GM12878 (cell line): ENCODE measurements around the gene PCK1. TPM values are rescaled to one million over a fixed set of nuclear protein-coding genes. Genes with fewer than 3 reads are reported as not detected.

Experiments
- ATAC-seq: fragments of 200-7000 bp; cut with Tn5 transposase; 3 replicates; pipeline ENCODE4 v1.9.1; 2020; ENCODE audit warnings: mild to moderate bottlenecking, moderate library complexity
- BruUV-seq: library from RNA; stranded (reverse); fragments of 400-500 nt; replicated peaks from 2 replicates; lab custom pipeline; 2021; lab: Mats Ljungman, UMichigan
- CTCF ChIA-PET: fragments of 300-600 bp; sonication (Branson Sonifier 250); formaldehyde crosslinking; extraction: SDS; loops from one replicate; lab custom pipeline; 2021; ENCODE audit warnings: inconsistent platforms; lab: Yijun Ruan, JAX
- POLR2A ChIA-PET: fragments of 350-600 bp; formaldehyde crosslinking; extraction: SDS; loops from one replicate; lab custom pipeline; 2021; ENCODE audit warnings: inconsistent platforms; lab: Charles Lee
- RAD21 ChIA-PET: fragments of 300-600 bp; sonication (Branson Sonifier 250); formaldehyde crosslinking; loops from one replicate; lab custom pipeline; 2023; ENCODE audit warnings: antibody characterized with exemption; ENCODE audit not compliant: unreplicated experiment; lab: Charles Lee
- SMC1A ChIA-PET: fragments of 300-600 bp; sonication (Branson Sonifier 250); formaldehyde crosslinking; loops from one replicate; lab custom pipeline; 2023; ENCODE audit not compliant: unreplicated experiment, uncharacterized antibody; lab: Charles Lee
- DNase-seq: peaks from one replicate; pipeline ENCODE4 v3.0.0-alpha.2; 2011; ENCODE audit warnings: low read depth, low spot score
- FAIRE-seq: peaks from 3 replicates; lab custom pipeline; 2011; peaks lifted over from hg19 to GRCh38; lab: Jason Lieb, UNC
- H2AFZ ChIP-seq: 2 replicates; pipeline ENCODE4 v1.6.0; 2011; ENCODE audit warnings: low read depth, low read length, control low read depth; ENCODE audit not compliant: control insufficient read depth
- H3K27ac ChIP-seq: 2 replicates; pipeline ENCODE4 v1.5.1; 2011; ENCODE audit warnings: control low read depth; ENCODE audit not compliant: control insufficient read depth, insufficient read depth
- H3K27me3 ChIP-seq, 2 experiments: replicated peaks in 1 of 2; 2 replicates each; pipeline versions ENCODE4 v1.6.0 to v1.6.1; 2011; ENCODE audit warnings: low read length in 1 of 2; ENCODE audit not compliant: control insufficient read depth in 2 of 2, insufficient read depth in 2 of 2
- H3K36me3 ChIP-seq, 2 experiments: 2 replicates each; pipeline ENCODE4 v1.5.1; 2011; ENCODE audit warnings: low read length in 1 of 2; ENCODE audit not compliant: control insufficient read depth in 2 of 2, insufficient read depth in 2 of 2
- H3K4me1 ChIP-seq: 2 replicates; pipeline ENCODE4 v1.6.1; 2011; ENCODE audit warnings: mild to moderate bottlenecking, low read length, moderate library complexity, mixed read lengths; ENCODE audit not compliant: control insufficient read depth, insufficient read depth
- H3K4me2 ChIP-seq: 2 replicates; pipeline ENCODE4 v1.6.0; 2011; ENCODE audit warnings: control low read depth; ENCODE audit not compliant: control insufficient read depth, insufficient read depth
- H3K4me3 ChIP-seq: fragments of 200-600 bp; sonication (generic); 2 replicates; pipeline ENCODE4 v1.5.1; 2016
- H3K79me2 ChIP-seq: 2 replicates; pipeline ENCODE4 v1.6.0; 2011; ENCODE audit warnings: low read length; ENCODE audit not compliant: control insufficient read depth, insufficient read depth
- H3K9ac ChIP-seq: 2 replicates; pipeline ENCODE4 v1.8.0; 2011; ENCODE audit warnings: low read length, control low read depth, mixed read lengths; ENCODE audit not compliant: control insufficient read depth, insufficient read depth
- H3K9me3 ChIP-seq: replicated peaks from 3 replicates; pipeline ENCODE4 v1.5.1; 2011; ENCODE audit warnings: mild to moderate bottlenecking, low read length; ENCODE audit not compliant: control insufficient read depth, insufficient read depth
- H4K20me1 ChIP-seq: 2 replicates; pipeline ENCODE4 v1.6.0; 2011; ENCODE audit not compliant: control insufficient read depth, insufficient read depth
- BCLAF1 ChIP-seq: fragments of 450-650 bp; IDR thresholded peaks from 2 replicates; pipeline ENCODE4 v1.6.1; 2017; ENCODE audit warnings: antibody characterized with exemption, mild to moderate bottlenecking, moderate library complexity
- HDAC6 ChIP-seq: fragments of 200-600 bp; sonication (generic); IDR thresholded peaks from one replicate; pipeline ENCODE4 v1.8.0; 2017; ENCODE audit warnings: antibody characterized with exemption; ENCODE audit not compliant: unreplicated experiment
- MXI1 ChIP-seq: fragments of 150-350 bp; IDR thresholded peaks from 2 replicates; pipeline ENCODE4 v1.6.1; 2011; ENCODE audit warnings: low read depth, mild to moderate bottlenecking, inconsistent platforms, low read length, improper control_type of control experiment
- NFYB ChIP-seq: IDR thresholded peaks from 2 replicates; pipeline ENCODE4 v1.6.1; 2011; ENCODE audit warnings: low read depth, mild to moderate bottlenecking, low read length, improper control_type of control experiment, moderate library complexity; ENCODE audit not compliant: insufficient read depth
- POLR2AphosphoS2 ChIP-seq: IDR thresholded peaks from 2 replicates; pipeline ENCODE4 v1.6.1; 2011; ENCODE audit warnings: low read depth, mild to moderate bottlenecking, low read length, improper control_type of control experiment, moderate library complexity
- SIN3A ChIP-seq: IDR thresholded peaks from 2 replicates; pipeline ENCODE4 v1.6.1; 2012; ENCODE audit warnings: low read depth, low read length, improper control_type of control experiment
- SKIL ChIP-seq: fragments of 450-650 bp; IDR thresholded peaks from 2 replicates; pipeline ENCODE4 v1.6.1; 2017; ENCODE audit warnings: mild to moderate bottlenecking, low read depth, inconsistent platforms; ENCODE audit not compliant: poor library complexity, severe bottlenecking
- SRF ChIP-seq, 2 experiments: IDR thresholded peaks; 2 replicates each; pipeline ENCODE4 v1.6.1; 2011; ENCODE audit warnings: low read depth in 2 of 2, low read length in 2 of 2, mild to moderate bottlenecking in 1 of 2, moderate library complexity in 1 of 2
- STAT3 ChIP-seq: IDR thresholded peaks from 2 replicates; pipeline ENCODE4 v1.6.1; 2011; ENCODE audit warnings: low read depth, low read length, improper control_type of control experiment
- TCF12 ChIP-seq: IDR thresholded peaks from 2 replicates; pipeline ENCODE4 v1.6.1; 2011; ENCODE audit warnings: low read depth, mild to moderate bottlenecking, low read length
- WGBS: methylation state at CpG from one replicate; pipeline ENCODE4 v1.1.6; 2016; ENCODE audit warnings: low lambda C conversion rate; ENCODE audit not compliant: insufficient replicate concordance, insufficient coverage; ENCODE audit errors: missing lambda C conversion rate; 5-methylcytosine and 5-hydroxymethylcytosine counted together
- in situ Hi-C: fragments of 300-500 bp; cut with MboI; formaldehyde crosslinking; loops from 9 replicates; pipeline ENCODE4 v1.14.3; 2018; ENCODE audit warnings: mixed read lengths
- intact Hi-C: fragments of 100-400 bp; cut with micrococcal nuclease; formaldehyde crosslinking; loops from one replicate; pipeline ENCODE4 v1.14.2; 2022; ENCODE audit not compliant: unreplicated experiment
- polyA plus RNA-seq, 11 experiments: library from polyadenylated mRNA; depleted of rRNA in 4 of 11; unstranded in 6 of 11; stranded (reverse) in 5 of 11; fragments of >200 nt; fragmentation: Nextera tagmentation in 4 of 11; fragmentation: Illumina TruSeq in 1 of 11; extraction: Ambion mirVana in 4 of 11; extraction: Trizol in 1 of 11; gene quantifications; 1 replicate in 1 of 11; 2 replicates in 10 of 11; pipeline versions ENCODE4 v1.2.1 to v1.2.3, GENCODE V29; 2011 to 2016; ENCODE audit warnings: inconsistent platforms in 2 of 11, missing spikeins in 2 of 11, low read depth in 1 of 11
- total RNA-seq, 4 experiments: library from RNA; depleted of rRNA in 3 of 4; stranded (reverse); fragments of >200 nt in 3 of 4; fragmentation: Illumina TruSeq in 1 of 4; extraction: Trizol in 1 of 4; gene quantifications; 2 replicates each; pipeline versions ENCODE4 v1.2.1 to v1.2.3, GENCODE V29; 2013 to 2021

PCK1 gene
- total and polyA plus RNA-seq, 10 of the 15 experiments (the other 5 are each of a cell fraction or from before 2014, with no cell fraction given) = 0.02 to 0.33 (median 0.09) TPM; not detected in 5

- no peak for TF ChIP-seq HDAC6
- no peak for TF ChIP-seq SKIL
- TF ChIP-seq SIN3A = no peak
- no peak for TF ChIP-seq TCF12
- no peak for TF ChIP-seq NFYB
These were observed 23.9 kb upstream of the PCK1 start (continued) for GRCh38 chr20:57536771-57537724.

DNA sequence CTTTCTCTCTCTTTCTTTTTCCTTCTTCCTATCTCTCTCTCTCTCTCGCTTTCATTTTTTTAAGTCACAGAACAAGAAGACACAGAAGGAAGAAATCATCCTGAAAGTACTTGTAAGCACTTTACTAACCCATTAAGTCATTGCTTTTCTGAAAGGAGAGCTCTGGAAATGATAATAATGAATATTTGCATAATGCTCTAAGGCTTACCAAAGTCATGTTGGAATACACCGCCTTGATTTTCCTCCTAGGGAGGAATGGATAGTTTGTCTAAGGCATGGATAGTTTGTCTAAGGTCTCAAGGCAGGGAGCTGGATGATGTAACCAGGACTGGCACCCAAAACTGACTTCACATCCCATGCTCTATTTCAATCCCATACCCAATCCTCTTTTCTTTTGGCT, 23.1 kb upstream of the PCK1 start:
- Histone ChIP-seq H3K27ac (no peak overlapping the region), H3K79me2 (no peaks in the 10 kb centered on the region), H3K9ac (no peak overlapping the region), H4K20me1 (no peaks in the 10 kb centered on the region), H3K4me3 (no peak overlapping the region), H3K9me3 (no peaks in the 10 kb centered on the region), H3K4me2 (no peak overlapping the region), H2AFZ (no peak overlapping the region), H3K36me3 (no peaks in the 10 kb centered on the region), H3K27me3 (peaks cover 0 to 7% of the 10 kb centered on the region in 2 experiments), H3K4me1 (no peaks in the 10 kb centered on the region)
- in situ Hi-C loops = no loop called here
- POLR2A ChIA-PET = no interaction called here
- SMC1A ChIA-PET = interaction anchor here (0.6 kb wide), 1 partner anchor 202 kb away, joined by 3 read pairs; no protein-coding TSS in a partner anchor
- WGBS = 28% methylated on average over 2 of the region's 2 CpGs
- FAIRE-seq = no peak
- ATAC-seq = no peak
- RAD21 ChIA-PET = interaction anchor here (0.5 kb wide), 1 partner anchor 543 kb away, joined by 3 read pairs; no protein-coding TSS in a partner anchor
- no peak for DNase-seq
- TF ChIP-seq MXI1 = no peak
- TF ChIP-seq STAT3 = no peak
- TF ChIP-seq SIN3A = no peak
- no peak for TF ChIP-seq BCLAF1
- no peak for TF ChIP-seq POLR2AphosphoS2
- no peak for TF ChIP-seq SRF (IDR thresholded peaks at IDR 0.05; ENCODE audit: low read depth in 2 of 2, low read length in 2 of 2)
- CTCF ChIA-PET = interaction anchor here (1.0 kb wide), 1 partner anchor 39 kb away, joined by 4 read pairs; no protein-coding TSS in a partner anchor
- BruUV-seq = no TSS peak
- intact Hi-C loops = no loop called here
